NCI-H2029 (cell line): ENCODE measurements around the gene PSMC3IP.
A peak's percentile ranks its signal among the peaks of the same experiment; 100 is the strongest.
"Not testable (repeated sequence)": the region's sequence is repeated elsewhere in the genome, so short reads cannot be mapped to it uniquely, and the experiment has no call there.

ENCODE experiments used
- DNase-seq: peaks from one replicate; lab custom pipeline; 2025; lab: John Stamatoyannopoulos, UW

Gene PSMC3IP

GRCh38 chr17:42577532-42578281 is at the start of gene PSMC3IP:
TSS of gene PSMC3IP (minus strand) at chr17:42577729. CDS start at chr17:42577686, 43 bp downstream.
- DNase-seq = peak; percentile 84

DNA sequence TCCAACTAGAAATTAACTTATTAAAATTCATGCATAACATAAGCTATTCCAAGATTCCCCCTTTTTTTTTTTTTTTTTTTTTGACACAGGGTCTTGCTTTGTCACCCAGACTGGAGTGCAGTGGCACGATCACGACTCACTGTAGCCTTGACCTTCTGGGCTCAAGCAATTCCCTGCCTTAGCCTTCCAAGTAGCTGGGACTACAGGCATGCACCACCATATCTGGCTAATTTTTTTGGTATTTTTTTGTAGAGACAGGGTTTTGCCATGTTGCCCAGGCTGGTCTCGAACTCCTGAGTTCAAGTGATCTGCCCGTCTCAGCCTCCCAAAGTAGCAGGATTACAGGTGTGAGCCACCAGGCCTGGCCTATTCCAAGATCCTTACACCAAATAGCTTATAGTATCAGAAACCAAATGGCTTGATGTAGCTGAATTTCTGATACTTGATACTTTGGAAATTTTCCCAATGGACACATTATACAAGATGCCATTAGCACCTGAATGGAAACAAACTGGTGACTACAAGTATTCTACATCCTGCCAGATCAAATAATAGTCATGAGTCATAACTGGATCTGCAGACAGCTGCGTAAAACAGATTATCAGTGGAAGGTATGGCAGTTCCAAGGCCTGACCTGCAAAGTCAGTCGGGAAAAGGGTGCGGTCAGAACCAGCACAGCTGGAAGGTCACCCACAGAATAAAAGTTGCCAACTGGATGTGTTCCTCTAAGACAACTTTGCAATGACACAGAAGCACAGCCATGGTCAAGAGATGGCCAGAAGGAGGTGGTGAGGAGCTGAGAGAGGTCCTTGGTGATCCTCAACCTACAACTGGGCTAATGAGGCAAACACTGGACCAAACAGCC is 46.4 kb upstream of the PSMC3IP start:
- DNase-seq = peak; percentile 92

DNA sequence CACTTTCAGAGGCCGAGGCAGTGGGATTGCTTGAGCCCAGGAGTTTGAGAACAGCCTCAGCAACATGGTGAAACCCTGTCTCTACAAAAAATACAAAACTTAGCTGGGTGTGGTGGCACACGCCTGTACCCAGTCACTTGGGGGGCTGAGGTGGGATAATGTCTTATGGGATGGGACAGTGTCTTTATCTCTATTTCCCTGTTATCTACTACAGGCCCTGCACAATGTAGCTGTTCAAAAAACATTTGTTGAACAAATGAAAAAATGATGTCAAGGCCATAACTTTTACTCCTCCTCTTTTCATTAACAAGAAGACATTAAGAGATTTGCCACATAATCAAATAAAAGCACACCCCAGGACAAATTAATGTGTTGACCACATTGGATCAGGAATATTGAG is 45.7 kb upstream of the PSMC3IP start:
- no peak for DNase-seq

- DNase-seq = not testable (repeated sequence)
Measured at GRCh38 chr17:42621987-42622386, 44.5 kb upstream of the PSMC3IP start.

- DNase-seq = no peak
Measured at GRCh38 chr17:42618442-42619150, 41.1 kb upstream of the PSMC3IP start.

DNA sequence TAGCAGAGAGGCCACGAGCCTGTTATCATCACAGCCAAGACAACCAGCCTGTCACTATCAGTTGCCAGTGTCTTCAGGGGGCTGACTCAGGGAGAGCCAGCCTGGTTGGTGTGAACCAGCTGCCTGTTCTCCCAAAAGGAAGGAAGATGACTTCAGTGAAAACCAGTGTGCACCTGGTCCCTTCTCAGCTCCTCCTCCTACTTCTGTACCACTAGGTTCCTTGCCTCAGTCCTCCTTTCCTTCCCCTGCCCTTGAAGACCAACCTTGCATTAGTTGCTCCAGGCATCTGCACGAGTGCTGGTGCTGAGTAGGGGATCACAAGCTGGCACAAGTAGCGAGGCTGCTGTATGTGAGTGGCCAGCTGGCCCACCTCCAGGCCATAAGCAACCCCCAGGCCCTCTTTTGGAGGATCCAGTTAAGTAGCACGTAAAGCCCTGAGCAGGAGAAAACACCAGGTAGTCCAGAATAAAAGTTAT is 40.5 kb upstream of the PSMC3IP start:
- DNase-seq = no peak

DNA sequence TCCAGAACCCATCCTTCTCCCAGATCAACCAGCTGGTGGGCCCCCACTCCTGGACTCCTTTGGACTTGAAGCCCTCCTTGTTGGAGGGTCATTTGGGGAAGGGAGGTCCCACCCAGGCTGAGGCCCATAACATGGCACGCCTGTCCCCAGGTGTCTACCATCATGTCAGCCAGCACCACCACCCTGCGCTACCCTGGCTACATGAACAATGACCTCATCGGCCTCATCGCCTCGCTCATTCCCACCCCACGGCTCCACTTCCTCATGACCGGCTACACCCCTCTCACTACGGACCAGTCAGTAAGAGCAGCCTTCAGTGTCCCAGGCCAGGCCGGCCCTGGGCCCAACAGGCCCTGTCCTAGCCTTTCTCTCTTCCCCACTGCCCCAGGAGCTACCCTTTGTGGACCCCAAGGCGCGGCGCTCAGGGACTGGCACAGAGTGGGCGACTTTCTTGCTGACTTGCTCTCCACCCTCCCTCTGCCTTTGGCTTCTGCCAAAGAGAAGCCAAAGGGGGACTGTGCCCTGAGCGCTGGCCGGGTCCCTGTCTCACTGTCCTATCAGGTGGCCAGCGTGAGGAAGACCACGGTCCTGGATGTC is 36.3 kb upstream of the PSMC3IP start:
- DNase-seq = no peak

DNA sequence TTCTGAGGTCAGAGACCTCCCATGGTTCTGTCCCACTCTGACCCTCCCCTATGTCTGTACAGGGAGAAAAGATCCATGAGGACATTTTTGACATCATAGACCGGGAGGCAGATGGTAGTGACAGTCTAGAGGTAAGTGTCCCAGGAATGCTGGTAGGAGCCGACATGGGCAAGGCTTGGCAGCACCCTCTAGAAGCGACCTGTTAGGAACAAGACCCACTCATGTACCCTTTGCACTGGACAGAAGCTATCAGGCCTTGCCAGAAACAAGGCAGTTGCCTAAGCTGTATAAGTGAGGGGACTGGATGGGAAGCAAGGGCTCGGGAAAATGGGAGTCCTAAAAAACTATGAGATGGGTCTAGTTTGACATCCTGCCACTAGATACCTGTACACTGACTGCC is 34.5 kb upstream of the PSMC3IP start:
- DNase-seq = no peak

- not testable (repeated sequence) for DNase-seq
Measured at GRCh38 chr17:42609814-42610801, 32.6 kb upstream of the PSMC3IP start.

GRCh38 chr17:42609182-42609813 is 31.8 kb upstream of the PSMC3IP start, which contains the start of the genes RETREG3 and TUBG1:
TSS of gene RETREG3 (minus strand) at chr17:42609374. CDS start at chr17:42609324, 50 bp downstream.
TSS of gene TUBG1 (plus strand) at chr17:42609683. CDS start at chr17:42609738, 55 bp downstream.
- peak; percentile 96 for DNase-seq

- no peak for DNase-seq
Measured at GRCh38 chr17:42608305-42609181, 31.0 kb upstream of the PSMC3IP start.

DNA sequence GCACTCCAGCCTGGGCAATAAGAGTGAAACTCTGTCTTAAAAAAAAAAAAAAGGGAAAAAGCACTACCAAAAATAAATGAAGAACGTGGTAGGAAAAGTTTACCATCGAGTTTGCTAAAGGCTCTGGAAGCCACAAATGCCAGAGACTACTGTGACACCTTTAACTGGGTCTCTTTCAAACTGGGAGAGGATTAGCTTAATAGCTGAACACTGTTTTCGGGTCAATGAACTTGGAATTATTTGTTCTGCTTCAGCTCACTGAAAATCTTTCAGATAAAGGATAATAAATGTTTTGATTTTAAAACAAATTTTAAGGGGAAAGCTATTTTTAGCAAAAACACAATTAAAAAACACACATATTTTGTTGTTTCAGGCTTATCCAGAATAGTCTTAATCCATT is 30.2 kb upstream of the PSMC3IP start:
- DNase-seq = no peak

DNA sequence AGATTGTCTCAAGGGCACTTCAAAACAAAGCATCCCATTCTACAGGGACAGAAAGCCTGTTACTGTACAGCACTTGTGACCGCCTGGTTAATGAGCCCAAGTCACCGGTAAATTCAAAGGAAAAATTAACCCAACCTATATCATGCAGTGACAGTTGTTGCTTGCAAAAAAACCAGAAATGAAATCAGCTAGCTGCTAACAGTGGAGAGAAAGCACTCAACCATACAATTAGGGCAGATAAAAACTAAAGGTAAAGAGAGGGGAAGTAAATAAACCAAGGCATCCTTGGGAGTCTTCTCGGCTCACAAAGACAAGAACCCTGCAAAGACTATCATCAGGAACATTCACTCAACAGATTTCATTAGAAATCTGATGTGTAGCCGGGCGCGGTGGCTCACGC is 25.8 kb upstream of the PSMC3IP start:
- no peak for DNase-seq

- DNase-seq = no peak
Measured at GRCh38 chr17:42598905-42599304, 21.4 kb upstream of the PSMC3IP start.

DNA sequence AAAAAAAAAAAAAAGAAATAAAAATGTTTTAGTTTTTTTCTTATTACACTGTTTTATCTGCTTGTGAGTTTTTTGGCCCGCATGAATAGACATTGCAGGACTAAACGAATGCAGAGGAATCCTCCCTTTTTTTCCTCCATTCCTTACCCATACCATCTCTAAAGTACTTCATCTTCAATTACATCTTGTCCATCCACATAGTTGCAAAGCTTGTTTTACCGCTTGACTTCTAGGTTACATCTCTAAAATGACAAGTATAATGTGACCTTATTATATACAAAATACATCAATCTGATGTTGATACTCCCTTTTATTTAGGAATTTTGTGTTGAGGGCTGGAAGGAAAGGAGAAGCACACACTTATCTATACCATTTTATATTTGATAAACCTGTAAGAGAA is 18.9 kb upstream of the PSMC3IP start:
- DNase-seq = no peak

- DNase-seq = no peak
Measured at GRCh38 chr17:42591411-42591810, 13.9 kb upstream of the PSMC3IP start.

GRCh38 chr17:42590886-42591285 is 13.4 kb upstream of the PSMC3IP start:
- no peak for DNase-seq

DNA sequence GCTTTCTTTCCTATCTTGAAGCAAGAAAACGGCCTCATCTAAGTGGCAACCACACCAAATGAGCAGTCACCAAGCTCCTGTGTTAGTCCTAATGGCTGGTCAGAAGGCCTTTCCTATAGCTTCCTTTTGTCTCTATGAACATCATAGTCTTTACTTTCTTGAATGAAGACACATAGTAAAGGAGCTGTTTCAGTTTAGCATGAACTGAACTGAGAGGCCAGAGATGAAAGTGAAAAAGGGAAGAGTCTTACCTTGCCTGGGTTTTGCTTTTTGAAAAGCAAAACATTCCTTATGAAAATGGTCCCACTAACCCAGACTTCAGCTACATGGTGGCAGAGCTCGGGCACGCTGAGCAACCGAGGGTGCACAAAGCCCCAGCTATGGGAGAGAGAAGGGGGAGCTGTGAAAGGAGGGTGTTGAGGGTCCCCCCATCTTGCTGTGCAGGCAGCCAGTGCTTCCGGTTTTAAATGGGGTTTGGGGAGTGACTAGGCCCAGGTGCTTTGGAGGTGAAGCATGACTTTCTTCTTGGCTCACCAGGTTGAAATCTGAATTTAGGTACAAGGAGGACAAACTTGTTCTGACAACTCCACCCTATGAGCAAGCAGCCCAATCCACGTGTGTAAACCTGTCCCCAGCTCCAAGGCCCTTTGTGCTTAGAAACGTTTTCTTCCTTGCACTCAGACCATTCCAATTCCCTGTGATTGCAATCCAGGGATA is 9.1 kb upstream of the PSMC3IP start:
- DNase-seq = no peak
